Measurements from ENCODE around the gene ZEB2.

The ZEB2 gene

GRCh38 chr2:144339048-144339447 is 180.9 kb downstream of the ZEB2 start:
- no peak for DNase-seq

- DNase-seq = no peak
These were observed 185.4 kb downstream of the ZEB2 start for GRCh38 chr2:144334551-144334950.

Measured in NCI-H187 treated with DMSO at 0.1 percent for 48 hours (cell line).